IMR-90 (cell line): ENCODE measurements around the gene SPSB4. TPM values are rescaled to one million over a fixed set of nuclear protein-coding genes. Genes with fewer than 3 reads are reported as not detected.

Source experiments
- ATAC-seq: fragments of 200-7000 bp; cut with Tn5 transposase; 2 replicates; pipeline ENCODE4 v1.9.1; 2020; ENCODE audit warnings: low read depth, mild to moderate bottlenecking, moderate library complexity
- BruUV-seq: library from RNA; stranded (reverse); fragments of 400-500 nt; replicated peaks from 2 replicates; lab custom pipeline; 2021; lab: Mats Ljungman, UMichigan
- CTCF ChIA-PET: fragments of 300-600 bp; formaldehyde crosslinking; extraction: SDS; loops from one replicate; lab custom pipeline; 2021; ENCODE audit warnings: antibody characterized with exemption; lab: Yijun Ruan, JAX
- POLR2A ChIA-PET: fragments of 300-600 bp; sonication (Branson Sonifier 250); formaldehyde crosslinking; loops from one replicate; lab custom pipeline; 2022; ENCODE audit warnings: antibody characterized with exemption; ENCODE audit not compliant: unreplicated experiment; lab: Charles Lee
- DNase-seq: peaks from one replicate; pipeline ENCODE4 v3.0.0; 2013
- H2AFZ ChIP-seq: replicated peaks from 2 replicates; pipeline ENCODE3; 2013; ENCODE audit warnings: low read length, mild to moderate bottlenecking; ENCODE audit not compliant: poor library complexity
- H2AK5ac ChIP-seq: 2 replicates; pipeline ENCODE4 v1.6.1; 2013; ENCODE audit warnings: low read depth, low read length, inconsistent platforms
- H2AK9ac ChIP-seq: replicated peaks from 2 replicates; pipeline ENCODE3; 2013; ENCODE audit warnings: mild to moderate bottlenecking, low read depth, low read length, moderate library complexity; ENCODE audit not compliant: poor library complexity
- H2BK120ac ChIP-seq: 2 replicates; pipeline ENCODE4 v1.6.1; 2013; ENCODE audit warnings: low read depth, low read length, inconsistent platforms
- H2BK15ac ChIP-seq: 3 replicates; pipeline ENCODE4 v1.6.1; 2013; ENCODE audit warnings: low read depth, low read length, inconsistent platforms
- H2BK20ac ChIP-seq: 2 replicates; pipeline ENCODE4 v1.6.1; 2013; ENCODE audit warnings: low read depth, mild to moderate bottlenecking, inconsistent platforms, low read length, moderate library complexity
- H2BK5ac ChIP-seq: 2 replicates; pipeline ENCODE4 v1.6.1; 2013; ENCODE audit warnings: mild to moderate bottlenecking, low read depth, low read length, inconsistent platforms; ENCODE audit not compliant: poor library complexity, severe bottlenecking
- H3K14ac ChIP-seq: replicated peaks from 2 replicates; pipeline ENCODE4 v1.6.1; 2013; ENCODE audit warnings: low read depth, low read length, inconsistent platforms
- H3K18ac ChIP-seq: 2 replicates; pipeline ENCODE4 v1.6.1; 2013; ENCODE audit warnings: low read depth, low read length, control low read depth
- H3K23ac ChIP-seq: 2 replicates; pipeline ENCODE4 v1.6.1; 2013; ENCODE audit warnings: low read depth, low read length, inconsistent platforms
- H3K27ac ChIP-seq: 2 replicates; pipeline ENCODE4 v1.5.1; 2013; ENCODE audit warnings: mild to moderate bottlenecking, control low read depth, low read length; ENCODE audit not compliant: insufficient read depth
- H3K27me3 ChIP-seq: 2 replicates; pipeline ENCODE4 v1.6.1; 2013; ENCODE audit warnings: low read length; ENCODE audit not compliant: control insufficient read depth, insufficient read depth
- H3K36me3 ChIP-seq: 2 replicates; pipeline ENCODE4 v1.6.1; 2013; ENCODE audit warnings: low read length, mixed read lengths; ENCODE audit not compliant: control insufficient read depth, insufficient read depth
- H3K4ac ChIP-seq: 2 replicates; pipeline ENCODE4 v1.6.1; 2013; ENCODE audit warnings: low read depth, low read length, inconsistent platforms
- H3K4me1 ChIP-seq: 2 replicates; pipeline ENCODE4 v1.6.1; 2013; ENCODE audit warnings: low read length, mixed read lengths; ENCODE audit not compliant: control insufficient read depth, insufficient read depth
- H3K4me2 ChIP-seq: 2 replicates; pipeline ENCODE4 v1.6.1; 2013; ENCODE audit warnings: low read depth, mild to moderate bottlenecking, control low read depth, low read length, moderate library complexity
- H3K4me3 ChIP-seq: 2 replicates; pipeline ENCODE4 v1.5.1; 2013; ENCODE audit warnings: low read depth, mild to moderate bottlenecking, control low read depth, low read length, moderate library complexity; ENCODE audit not compliant: insufficient read depth
- H3K56ac ChIP-seq: 2 replicates; pipeline ENCODE4 v1.6.1; 2013; ENCODE audit warnings: low read length, inconsistent platforms; ENCODE audit not compliant: insufficient read depth; ENCODE audit errors: extremely low read depth
- H3K79me1 ChIP-seq, 2 experiments: 2 replicates each; pipeline ENCODE4 v1.6.1; 2013; ENCODE audit warnings: low read length in 2 of 2, inconsistent platforms in 1 of 2, low read depth in 1 of 2
- H3K9ac ChIP-seq: 2 replicates; pipeline ENCODE4 v1.6.1; 2013; ENCODE audit warnings: low read depth, low read length, control low read depth
- H3K9me1 ChIP-seq: 2 replicates; pipeline ENCODE4 v1.6.1; 2013; ENCODE audit warnings: low read length, inconsistent platforms; ENCODE audit not compliant: insufficient read depth
- H3K9me3 ChIP-seq: 2 replicates; pipeline ENCODE4 v1.6.1; 2013; ENCODE audit warnings: low read length; ENCODE audit not compliant: control insufficient read depth, insufficient read depth
- H4K20me1 ChIP-seq: 2 replicates; pipeline ENCODE4 v1.6.1; 2013; ENCODE audit warnings: low read length, inconsistent platforms; ENCODE audit not compliant: insufficient read depth
- H4K5ac ChIP-seq: 2 replicates; pipeline ENCODE4 v1.6.1; 2013; ENCODE audit warnings: mild to moderate bottlenecking, low read depth, low read length, control low read depth
- H4K8ac ChIP-seq, 2 experiments: 2 replicates each; pipeline ENCODE4 v1.6.1; 2013; ENCODE audit warnings: low read depth in 2 of 2, low read length in 2 of 2, control low read depth in 1 of 2, inconsistent platforms in 1 of 2
- H4K91ac ChIP-seq: 2 replicates; pipeline ENCODE4 v1.6.1; 2013; ENCODE audit warnings: low read depth, low read length, inconsistent platforms; ENCODE audit not compliant: insufficient read depth
- BHLHE40 ChIP-seq: fragments of 150-350 bp; IDR thresholded peaks from 2 replicates; pipeline ENCODE4 v1.6.1; 2016; ENCODE audit warnings: mild to moderate bottlenecking, low read depth, low read length
- CHD1 ChIP-seq: IDR thresholded peaks from 2 replicates; pipeline ENCODE4 v1.6.1; 2012; ENCODE audit warnings: low read depth, low read length, improper control_type of control experiment
- CTCF ChIP-seq: conservative IDR thresholded peaks from 2 replicates; pipeline ENCODE4 v1.5.1; 2012; ENCODE audit warnings: mild to moderate bottlenecking, low read depth, low read length, improper control_type of control experiment
- ELK1 ChIP-seq: fragments of 150-350 bp; IDR thresholded peaks from 2 replicates; pipeline ENCODE4 v1.6.1; 2016; ENCODE audit warnings: low read depth, mild to moderate bottlenecking, low read length, moderate library complexity, borderline replicate concordance
- FOS ChIP-seq: fragments of 150-350 bp; IDR thresholded peaks from 2 replicates; pipeline ENCODE4 v1.6.1; 2016; ENCODE audit warnings: low read depth, low read length
- MAFK ChIP-seq: IDR thresholded peaks from 2 replicates; pipeline ENCODE4 v1.6.1; 2012; ENCODE audit warnings: low read depth, low read length, improper control_type of control experiment
- MAZ ChIP-seq: IDR thresholded peaks from 2 replicates; pipeline ENCODE4 v1.6.1; 2012; ENCODE audit warnings: low read depth, mild to moderate bottlenecking, low read length, improper control_type of control experiment, moderate library complexity, borderline replicate concordance
- MXI1 ChIP-seq: IDR thresholded peaks from 2 replicates; pipeline ENCODE4 v1.6.1; 2012; ENCODE audit warnings: low read depth, mild to moderate bottlenecking, low read length, moderate library complexity, borderline replicate concordance
- NFE2L2 ChIP-seq: fragments of 150-350 bp; IDR thresholded peaks from 2 replicates; pipeline ENCODE4 v1.6.1; 2016; ENCODE audit warnings: low read depth, mild to moderate bottlenecking, low read length
- POLR2A ChIP-seq: IDR thresholded peaks from 2 replicates; pipeline ENCODE4 v1.6.1; 2012; ENCODE audit warnings: mild to moderate bottlenecking, low read depth, low read length
- RAD21 ChIP-seq: IDR thresholded peaks from 2 replicates; pipeline ENCODE4 v1.6.1; 2012; ENCODE audit warnings: low read length, improper control_type of control experiment
- RCOR1 ChIP-seq: IDR thresholded peaks from 2 replicates; pipeline ENCODE4 v1.6.1; 2012; ENCODE audit warnings: mild to moderate bottlenecking, low read length, improper control_type of control experiment; ENCODE audit not compliant: insufficient replicate concordance
- RFX5 ChIP-seq: IDR thresholded peaks from 2 replicates; pipeline ENCODE4 v1.8.0; 2012; ENCODE audit warnings: low read depth, mild to moderate bottlenecking, low read length, moderate library complexity
- SMC3 ChIP-seq: fragments of 150-350 bp; IDR thresholded peaks from 2 replicates; pipeline ENCODE4 v1.6.1; 2016; ENCODE audit warnings: low read depth, mild to moderate bottlenecking, antibody characterized with exemption, low read length, moderate library complexity
- USF2 ChIP-seq: fragments of 150-350 bp; IDR thresholded peaks from 2 replicates; pipeline ENCODE4 v1.6.1; 2017; ENCODE audit warnings: mild to moderate bottlenecking, antibody characterized with exemption, low read length, low read depth
- WGBS, 2 experiments: methylation state at CpG; one replicate each; pipeline versions ENCODE4 v1.1.5 to v1.1.7; 2013; ENCODE audit warnings: missing lambda C conversion rate in 2 of 2; ENCODE audit not compliant: insufficient read length in 1 of 2; ENCODE audit errors: extremely low coverage in 2 of 2; 5-methylcytosine and 5-hydroxymethylcytosine counted together
- dilution Hi-C: fragments of 300-500 bp; cut with HindIII; formaldehyde crosslinking; loops from one replicate; pipeline ENCODE4 v1.14.3; 2018; ENCODE audit warnings: low sequenced_read_pairs; ENCODE audit not compliant: unreplicated experiment
- in situ Hi-C: fragments of 300-500 bp; cut with MboI; formaldehyde crosslinking; loops from 3 replicates; pipeline ENCODE4 v1.14.3; 2019; ENCODE audit warnings: low sequenced_read_pairs, inconsistent platforms, mixed read lengths
- intact Hi-C: fragments of 100-400 bp; cut with micrococcal nuclease; formaldehyde crosslinking; loops from 2 replicates; pipeline ENCODE4 v1.10.0; 2022
- polyA plus RNA-seq, 3 experiments: library from polyadenylated mRNA; depleted of rRNA; stranded (reverse); fragments of >200 nt; gene quantifications; 2 replicates each; pipeline ENCODE4 v1.2.3, GENCODE V29; 2012; ENCODE audit warnings: low replicate concordance in 1 of 3
- total RNA-seq: library from RNA; depleted of rRNA; stranded (reverse); fragments of >200 nt; gene quantifications from 2 replicates; pipeline ENCODE4 v1.2.3, GENCODE V29; 2012

SPSB4 gene
- total and polyA plus RNA-seq, 2 of the 4 experiments (the other 2 are of a cell fraction), result not detected

- 17% methylated on average over 3 of the region's 8 CpGs; no CpG with 5 or more reads in 1 of the 2 experiments for WGBS, 2 experiments
- H3K9ac ChIP-seq, result no peak overlapping the region
- H2BK120ac ChIP-seq, result no peak overlapping the region
- no peaks in the 10 kb centered on the region for H3K9me1 ChIP-seq
- H3K4me2 ChIP-seq, result no peak overlapping the region
- H4K8ac ChIP-seq, result no peak overlapping the region
- no peak overlapping the region for H4K91ac ChIP-seq
- no peaks in the 10 kb centered on the region for H3K36me3 ChIP-seq
- no peak overlapping the region for H3K56ac ChIP-seq
- no peak overlapping the region for H2AK5ac ChIP-seq
- no peak overlapping the region for H3K14ac ChIP-seq
- no TSS peak for BruUV-seq
- no peak overlapping the region for H2BK20ac ChIP-seq
- no peak overlapping the region for H4K5ac ChIP-seq
- no peak overlapping the region for H3K27ac ChIP-seq
- H3K18ac ChIP-seq, result no peak overlapping the region
- POLR2A ChIA-PET, result no interaction called here
- no peak overlapping the region for H3K23ac ChIP-seq
- intact Hi-C loops (no loop called here), dilution Hi-C loops (no loop called here), in situ Hi-C loops (no loop called here)
- H2AFZ ChIP-seq, result no peak overlapping the region
- no peaks in the 10 kb centered on the region for H3K9me3 ChIP-seq
- no peak for DNase-seq
- CTCF ChIA-PET, result no interaction called here
- no peak overlapping the region for H3K4me3 ChIP-seq
- H3K27me3 ChIP-seq, result peaks cover 27% of the 10 kb centered on the region
- ATAC-seq, result no peak
- H2BK15ac ChIP-seq, result no peak overlapping the region
- H2AK9ac ChIP-seq, result no peak overlapping the region
- no peaks in the 10 kb centered on the region for H3K4me1 ChIP-seq
- no peaks in the 10 kb centered on the region for H4K20me1 ChIP-seq
- H2BK5ac ChIP-seq, result no peak overlapping the region
- no peak overlapping the region for H3K4ac ChIP-seq
- H3K79me1 ChIP-seq, result no peaks in the 10 kb centered on the region
- no peak for TF ChIP-seq USF2
- no peak for TF ChIP-seq CTCF
- no peak for TF ChIP-seq CHD1
- TF ChIP-seq MAZ, result no peak
- no peak for TF ChIP-seq ELK1
- no peak for TF ChIP-seq RCOR1
- no peak for TF ChIP-seq BHLHE40
- no peak for TF ChIP-seq RFX5
- no peak for TF ChIP-seq SMC3
- no peak for TF ChIP-seq RAD21
- TF ChIP-seq MAFK, result no peak
- no peak for TF ChIP-seq FOS
- TF ChIP-seq POLR2A, result no peak
- no peak for TF ChIP-seq MXI1
- TF ChIP-seq NFE2L2, result no peak
Measured at GRCh38 chr3:141057946-141058800, 7.0 kb downstream of the SPSB4 start.
